GM12874 (cell line): ENCODE measurements around the gene ZNF836.

Experiments used
- CTCF ChIP-seq: IDR thresholded peaks from 2 replicates; pipeline ENCODE4 v1.5.1; 2011; ENCODE audit warnings: low read depth, mild to moderate bottlenecking, control low read depth, low read length, moderate library complexity; ENCODE audit not compliant: insufficient read depth

The ZNF836 gene

GRCh38 chr19:52171321-52172169, at the start of gene ZNF836:
ZNF836 (minus strand) TSS chr19:52171621; CDS start chr19:52168072, 3,549 bp downstream.
- no peak for TF ChIP-seq CTCF

- TF ChIP-seq CTCF = no peak
Measured at GRCh38 chr19:52221031-52221430, 49.6 kb upstream of the ZNF836 start.

- TF ChIP-seq CTCF = no peak
Measured at GRCh38 chr19:52219611-52220010, 48.2 kb upstream of the ZNF836 start.

- no peak for TF ChIP-seq CTCF
Measured at GRCh38 chr19:52217576-52217975, 46.2 kb upstream of the ZNF836 start.

GRCh38 chr19:52216401-52216800, 45.0 kb upstream of the ZNF836 start:
- TF ChIP-seq CTCF = no peak

- TF ChIP-seq CTCF = no peak
Measured at GRCh38 chr19:52214241-52214640, 42.8 kb upstream of the ZNF836 start.

GRCh38 chr19:52212572-52213255, 41.3 kb upstream of the ZNF836 start:
- no peak for TF ChIP-seq CTCF
